ENCODE measurements around the gene TECPR2.

The TECPR2 gene

DNA sequence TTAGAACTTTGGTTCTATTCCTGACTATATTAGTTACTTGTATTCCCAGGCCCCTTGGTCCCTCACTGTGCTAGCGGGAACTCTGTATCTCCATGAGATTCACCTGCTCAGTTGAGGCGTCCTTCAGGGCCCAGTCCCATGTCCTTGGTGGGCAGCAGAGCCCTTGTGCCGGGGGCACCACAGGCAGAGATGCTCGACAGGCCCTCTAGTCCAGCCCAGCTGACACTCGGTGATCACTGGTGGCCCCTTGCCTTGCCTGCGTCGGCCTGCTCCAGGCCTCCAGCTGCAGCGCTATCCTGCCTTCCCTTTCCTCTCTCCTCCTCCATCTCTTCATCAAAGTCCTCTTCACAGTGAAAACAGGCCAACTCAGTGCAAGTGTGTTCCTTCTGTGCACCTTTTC, 76.8 kb downstream of the TECPR2 start:
- no peaks in the 10 kb centered on the region for H3K9me3 ChIP-seq (ENCODE audit: control insufficient read depth, insufficient read depth, low read length)
- H3K9ac ChIP-seq (ENCODE audit: low read depth, low read length): no peak overlapping the region
- no peak overlapping the region for H3K4me3 ChIP-seq (ENCODE audit: low read depth, low read length)
- H3K36me3 ChIP-seq (ENCODE audit: control insufficient read depth, insufficient read depth, low read length): peaks cover 14% of the 10 kb centered on the region
- H3K27me3 ChIP-seq (ENCODE audit: control insufficient read depth, insufficient read depth, low read length): no peaks in the 10 kb centered on the region
- H3K4me1 ChIP-seq (ENCODE audit: control insufficient read depth, insufficient read depth, low read length): no peaks in the 10 kb centered on the region

DNA sequence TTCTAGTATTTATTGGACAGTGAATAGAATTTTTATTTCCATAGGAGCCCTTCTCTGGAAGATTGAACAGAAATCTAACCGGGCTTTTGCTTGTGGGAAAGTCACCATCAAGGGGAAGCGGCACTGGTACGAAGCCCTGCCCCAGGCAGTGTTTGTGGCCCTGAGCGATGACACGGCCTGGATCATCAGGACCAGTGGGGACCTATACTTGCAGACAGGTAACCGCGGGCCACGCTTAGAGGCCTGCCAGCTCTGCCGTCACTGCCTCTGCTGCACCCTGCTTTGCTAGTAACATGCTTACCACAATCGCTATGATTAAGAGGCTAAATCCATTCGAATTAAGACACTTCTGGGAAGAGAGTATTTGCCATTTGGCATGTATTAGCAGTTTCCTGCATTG, 77.7 kb downstream of the TECPR2 start:
- Histone ChIP-seq H3K9ac (ENCODE audit: low read depth, low read length) (no peak overlapping the region), H3K4me1 (ENCODE audit: control insufficient read depth, insufficient read depth, low read length) (no peaks in the 10 kb centered on the region), H3K36me3 (ENCODE audit: control insufficient read depth, insufficient read depth, low read length) (peaks cover 20% of the 10 kb centered on the region), H3K27me3 (ENCODE audit: control insufficient read depth, insufficient read depth, low read length) (no peaks in the 10 kb centered on the region), H3K4me3 (ENCODE audit: low read depth, low read length) (no peak overlapping the region), H3K9me3 (ENCODE audit: control insufficient read depth, insufficient read depth, low read length) (no peaks in the 10 kb centered on the region)

DNA sequence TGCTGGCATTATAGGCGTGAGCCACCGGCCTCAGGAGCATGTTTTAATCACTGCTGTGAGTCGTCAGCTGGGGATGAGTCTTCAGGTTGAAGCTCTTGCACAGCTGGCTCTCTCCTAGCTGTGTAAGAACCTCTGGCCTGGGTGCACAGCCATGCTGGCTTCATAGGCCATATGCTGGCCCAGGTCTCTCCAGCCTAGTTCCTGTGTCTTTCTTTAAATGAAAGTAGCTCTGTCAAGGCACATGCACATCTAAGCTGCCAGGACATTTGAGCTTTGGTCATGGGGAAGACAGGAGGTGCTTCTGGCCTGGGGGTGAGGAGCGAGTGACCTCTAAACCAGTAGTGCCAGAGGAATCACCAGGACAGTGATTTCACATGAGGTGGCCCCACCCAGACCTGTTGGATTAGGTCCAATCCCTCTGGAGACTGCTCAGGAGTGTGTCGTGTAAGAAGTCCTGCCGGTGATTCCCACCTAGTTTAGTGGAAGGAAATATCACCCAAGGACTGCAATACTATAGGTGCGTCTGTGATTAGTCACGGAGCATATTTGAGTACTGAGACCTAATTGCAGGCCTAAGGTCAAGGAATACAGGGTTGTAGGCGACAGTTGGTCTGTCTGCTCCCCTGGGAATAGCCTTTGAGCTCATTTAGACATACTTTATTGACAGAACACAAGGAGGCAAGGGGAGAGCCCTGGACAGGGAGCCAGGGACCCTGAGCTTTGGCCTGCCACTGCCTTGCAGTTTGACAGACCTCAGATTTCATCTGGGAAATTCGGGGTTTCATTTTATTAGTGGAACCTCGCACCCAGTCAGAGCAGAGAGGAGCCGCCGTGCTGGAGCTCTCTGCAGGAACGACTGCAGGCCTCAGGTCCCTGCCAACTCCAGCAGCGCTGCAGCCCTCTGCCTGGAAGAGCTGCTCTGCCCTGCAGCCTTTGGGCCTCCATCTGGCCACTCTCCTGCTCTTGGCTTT, 79.8 kb downstream of the TECPR2 start:
- Histone ChIP-seq H3K4me3 (ENCODE audit: low read depth, low read length) (no peak overlapping the region), H3K4me1 (ENCODE audit: control insufficient read depth, insufficient read depth, low read length) (no peaks in the 10 kb centered on the region), H3K9me3 (ENCODE audit: control insufficient read depth, insufficient read depth, low read length) (no peaks in the 10 kb centered on the region), H3K36me3 (ENCODE audit: control insufficient read depth, insufficient read depth, low read length) (peaks cover 26% of the 10 kb centered on the region), H3K27me3 (ENCODE audit: control insufficient read depth, insufficient read depth, low read length) (no peaks in the 10 kb centered on the region), H3K9ac (ENCODE audit: low read depth, low read length) (no peak overlapping the region)

DNA sequence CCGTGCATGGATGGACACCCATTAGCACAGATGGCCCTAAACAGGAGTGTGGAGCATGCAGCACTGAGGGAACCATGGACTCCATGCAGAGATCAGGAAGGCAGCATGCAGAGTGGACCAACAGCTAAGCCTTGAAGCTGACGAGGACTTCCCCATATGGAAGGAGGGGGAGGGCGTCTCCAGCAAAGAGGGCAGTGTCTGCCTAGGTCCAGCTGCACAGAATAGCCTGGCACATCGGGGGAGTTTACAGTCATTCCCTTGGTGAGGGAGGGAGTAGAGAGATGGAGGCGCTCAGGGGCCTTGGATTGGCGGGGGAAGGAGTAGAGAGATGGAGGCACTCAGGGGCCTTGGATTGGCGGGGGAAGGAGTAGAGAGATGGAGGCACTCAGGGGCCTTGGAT, 82.3 kb downstream of the TECPR2 start:
- peaks cover 26% of the 10 kb centered on the region for H3K36me3 ChIP-seq (ENCODE audit: control insufficient read depth, insufficient read depth, low read length)
- H3K27me3 ChIP-seq (ENCODE audit: control insufficient read depth, insufficient read depth, low read length): no peaks in the 10 kb centered on the region

DNA sequence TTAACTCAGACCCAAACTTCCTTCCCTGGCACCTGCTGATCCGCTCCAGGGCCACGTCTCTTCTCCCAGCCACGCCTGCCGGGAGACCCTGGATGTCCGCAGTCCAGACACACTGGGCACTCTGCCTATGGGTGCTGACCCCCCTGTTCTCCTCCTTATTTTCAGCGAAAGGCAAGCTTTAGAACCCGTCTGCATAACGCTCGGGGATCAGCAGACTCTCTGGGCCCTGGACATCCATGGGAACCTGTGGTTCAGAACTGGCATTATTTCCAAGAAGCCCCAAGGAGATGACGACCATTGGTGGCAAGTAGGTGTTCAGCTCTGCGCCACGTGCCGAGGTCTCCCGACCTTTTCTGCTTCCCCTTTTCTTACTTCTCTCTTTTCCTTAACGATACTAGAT, 82.9 kb downstream of the TECPR2 start:
- H3K36me3 ChIP-seq (ENCODE audit: control insufficient read depth, insufficient read depth, low read length): peaks cover 31% of the 10 kb centered on the region
- no peaks in the 10 kb centered on the region for H3K9me3 ChIP-seq (ENCODE audit: control insufficient read depth, insufficient read depth, low read length)
- no peaks in the 10 kb centered on the region for H3K27me3 ChIP-seq (ENCODE audit: control insufficient read depth, insufficient read depth, low read length)
- H3K9ac ChIP-seq (ENCODE audit: low read depth, low read length): no peak overlapping the region
- H3K4me3 ChIP-seq (ENCODE audit: low read depth, low read length): no peak overlapping the region
- no peaks in the 10 kb centered on the region for H3K4me1 ChIP-seq (ENCODE audit: control insufficient read depth, insufficient read depth, low read length)

More for the DNA sequence above, 82.3 kb downstream of the TECPR2 start:
- H3K9me3 ChIP-seq (ENCODE audit: control insufficient read depth, insufficient read depth, low read length): no peaks in the 10 kb centered on the region
- H3K4me1 ChIP-seq (ENCODE audit: control insufficient read depth, insufficient read depth, low read length): no peaks in the 10 kb centered on the region
- no peak overlapping the region for H3K4me3 ChIP-seq (ENCODE audit: low read depth, low read length)
- H3K9ac ChIP-seq (ENCODE audit: low read depth, low read length): no peak overlapping the region

DNA sequence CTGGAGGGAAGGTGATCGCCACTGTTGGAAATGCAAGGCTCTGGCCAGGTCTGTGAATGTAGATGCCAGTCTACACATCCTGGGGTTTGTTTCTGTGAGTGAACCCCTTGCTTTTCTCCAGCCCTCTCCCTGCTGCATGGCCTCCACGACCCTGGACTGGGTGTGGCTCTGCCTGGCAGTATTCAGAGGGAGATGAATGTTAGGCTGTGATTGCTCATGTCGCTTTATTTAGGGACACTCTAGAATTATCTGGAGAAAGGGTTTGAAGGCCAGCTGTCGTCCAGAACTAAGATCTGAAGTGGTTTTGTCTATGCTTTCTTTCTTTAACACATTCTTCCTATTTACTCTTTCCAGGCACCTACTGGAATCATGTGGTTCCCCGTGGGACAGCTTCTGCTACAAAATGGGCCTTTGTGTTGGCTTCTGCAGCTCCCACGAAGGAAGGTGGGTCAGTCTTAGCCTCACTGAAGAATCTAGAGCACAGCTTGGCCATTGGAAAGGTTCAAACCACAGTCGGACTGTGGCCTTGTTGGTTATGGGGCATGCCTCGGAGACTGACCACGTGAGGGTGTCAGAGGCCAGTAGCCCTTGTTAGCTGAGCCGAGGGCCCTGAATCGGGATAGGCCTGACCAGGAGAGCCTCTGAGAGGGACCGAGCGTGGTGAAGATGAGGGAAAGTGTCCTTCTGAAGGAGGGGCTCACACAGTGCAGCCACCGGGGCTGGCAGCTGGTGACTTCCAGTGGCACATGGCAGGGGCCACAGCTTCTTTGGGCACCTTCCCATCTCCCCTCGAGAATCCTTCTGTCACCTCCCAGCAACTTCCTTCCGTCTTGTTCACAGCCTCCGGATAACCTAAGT, 87.7 kb downstream of the TECPR2 start:
- no peak overlapping the region for H3K4me3 ChIP-seq (ENCODE audit: low read depth, low read length)
- H3K9ac ChIP-seq (ENCODE audit: low read depth, low read length): no peak overlapping the region
- peaks cover 34% of the 10 kb centered on the region for H3K36me3 ChIP-seq (ENCODE audit: control insufficient read depth, insufficient read depth, low read length)
- H3K9me3 ChIP-seq (ENCODE audit: control insufficient read depth, insufficient read depth, low read length): no peaks in the 10 kb centered on the region
- H3K27me3 ChIP-seq (ENCODE audit: control insufficient read depth, insufficient read depth, low read length): no peaks in the 10 kb centered on the region
- H3K4me1 ChIP-seq (ENCODE audit: control insufficient read depth, insufficient read depth, low read length): no peaks in the 10 kb centered on the region

DNA sequence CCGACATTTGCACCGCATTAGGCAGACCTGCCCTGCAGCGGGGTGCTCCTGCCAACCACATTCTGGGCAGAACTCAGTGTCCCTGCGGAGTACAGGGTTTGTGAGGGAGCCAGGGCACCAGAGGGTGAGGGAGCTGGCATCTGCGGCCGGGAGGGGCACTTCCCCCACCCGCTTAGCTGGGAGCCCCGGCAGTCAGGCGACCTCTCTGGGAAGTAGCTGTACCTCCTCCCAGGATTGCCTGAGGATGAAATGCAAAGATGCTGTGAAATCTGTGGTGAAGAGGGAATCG, 88.3 kb downstream of the TECPR2 start:
- Histone ChIP-seq H3K27me3 (ENCODE audit: control insufficient read depth, insufficient read depth, low read length) (no peaks in the 10 kb centered on the region), H3K9ac (ENCODE audit: low read depth, low read length) (no peak overlapping the region), H3K4me1 (ENCODE audit: control insufficient read depth, insufficient read depth, low read length) (no peaks in the 10 kb centered on the region), H3K4me3 (ENCODE audit: low read depth, low read length) (no peak overlapping the region), H3K9me3 (ENCODE audit: control insufficient read depth, insufficient read depth, low read length) (no peaks in the 10 kb centered on the region), H3K36me3 (ENCODE audit: control insufficient read depth, insufficient read depth, low read length) (peaks cover 32% of the 10 kb centered on the region)

DNA sequence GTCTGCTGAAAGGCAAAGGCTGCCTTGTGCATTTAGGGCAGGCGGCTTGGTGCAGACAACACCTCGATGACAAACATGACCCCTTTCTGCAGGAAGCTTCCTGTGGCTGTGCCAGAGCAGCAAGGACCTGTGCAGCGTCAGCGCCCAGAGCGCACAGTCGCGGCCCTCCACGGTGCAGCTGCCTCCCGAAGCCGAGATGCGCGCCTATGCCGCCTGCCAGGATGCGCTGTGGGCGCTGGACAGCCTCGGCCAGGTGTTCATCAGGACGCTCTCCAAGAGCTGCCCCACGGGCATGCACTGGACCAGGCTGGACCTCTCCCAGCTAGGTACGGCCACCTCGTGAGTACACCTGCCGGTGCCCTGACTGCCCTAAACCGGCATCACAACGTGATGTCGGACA, 89.6 kb downstream of the TECPR2 start:
- H3K36me3 ChIP-seq (ENCODE audit: control insufficient read depth, insufficient read depth, low read length): peaks cover 28% of the 10 kb centered on the region
- H3K27me3 ChIP-seq (ENCODE audit: control insufficient read depth, insufficient read depth, low read length): no peaks in the 10 kb centered on the region

DNA sequence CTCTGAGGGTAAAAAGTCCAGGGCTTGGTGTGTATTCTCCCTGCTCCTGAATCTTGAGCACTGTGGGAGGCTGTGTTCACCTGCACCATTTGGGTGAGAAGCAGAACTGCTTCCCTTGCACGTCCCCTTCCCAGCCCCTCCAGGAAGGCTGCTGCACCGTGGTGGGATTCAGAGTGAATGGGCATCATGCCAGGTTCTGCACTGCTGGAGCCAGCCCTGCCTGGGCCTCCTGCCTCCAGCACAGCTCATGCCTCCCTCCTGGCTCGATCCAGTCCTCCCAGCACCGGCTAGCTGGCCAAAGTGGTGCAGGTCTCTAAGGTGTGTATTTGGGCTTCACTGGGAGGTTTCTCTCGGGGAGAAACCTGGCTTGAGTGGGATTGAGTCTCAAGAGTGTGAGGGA, 92.0 kb downstream of the TECPR2 start:
- Histone ChIP-seq H3K36me3 (ENCODE audit: control insufficient read depth, insufficient read depth, low read length) (peaks cover 28% of the 10 kb centered on the region), H3K9ac (ENCODE audit: low read depth, low read length) (no peak overlapping the region), H3K4me1 (ENCODE audit: control insufficient read depth, insufficient read depth, low read length) (no peaks in the 10 kb centered on the region), H3K4me3 (ENCODE audit: low read depth, low read length) (no peak overlapping the region), H3K9me3 (ENCODE audit: control insufficient read depth, insufficient read depth, low read length) (no peaks in the 10 kb centered on the region), H3K27me3 (ENCODE audit: control insufficient read depth, insufficient read depth, low read length) (no peaks in the 10 kb centered on the region)

More for the DNA sequence above, 89.6 kb downstream of the TECPR2 start:
- H3K9ac ChIP-seq (ENCODE audit: low read depth, low read length): no peak overlapping the region
- no peak overlapping the region for H3K4me3 ChIP-seq (ENCODE audit: low read depth, low read length)
- no peaks in the 10 kb centered on the region for H3K4me1 ChIP-seq (ENCODE audit: control insufficient read depth, insufficient read depth, low read length)
- H3K9me3 ChIP-seq (ENCODE audit: control insufficient read depth, insufficient read depth, low read length): no peaks in the 10 kb centered on the region

DNA sequence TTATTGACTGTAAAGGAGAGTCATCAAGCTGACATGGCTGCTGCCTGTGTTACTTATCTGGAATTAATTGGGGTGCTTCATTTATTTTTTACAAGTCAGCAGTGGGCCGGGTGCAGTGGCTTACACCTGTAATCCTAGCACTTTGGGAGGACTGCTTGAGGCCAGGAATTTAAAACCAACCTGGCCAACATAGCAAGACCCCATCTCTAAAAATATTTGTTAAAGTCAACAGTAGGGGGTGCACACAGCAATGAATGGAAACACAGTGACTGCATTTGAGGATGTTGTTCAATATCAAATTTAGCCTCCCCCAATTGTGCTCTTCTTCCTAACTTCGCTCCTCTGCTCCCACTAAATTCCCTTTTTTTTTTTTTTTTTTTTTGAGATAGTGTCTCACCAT, 94.8 kb downstream of the TECPR2 start:
- Histone ChIP-seq H3K9me3 (ENCODE audit: control insufficient read depth, insufficient read depth, low read length) (no peaks in the 10 kb centered on the region), H3K4me3 (ENCODE audit: low read depth, low read length) (no peak overlapping the region), H3K4me1 (ENCODE audit: control insufficient read depth, insufficient read depth, low read length) (no peaks in the 10 kb centered on the region), H3K36me3 (ENCODE audit: control insufficient read depth, insufficient read depth, low read length) (peaks cover 8% of the 10 kb centered on the region), H3K27me3 (ENCODE audit: control insufficient read depth, insufficient read depth, low read length) (no peaks in the 10 kb centered on the region), H3K9ac (ENCODE audit: low read depth, low read length) (no peak overlapping the region)

DNA sequence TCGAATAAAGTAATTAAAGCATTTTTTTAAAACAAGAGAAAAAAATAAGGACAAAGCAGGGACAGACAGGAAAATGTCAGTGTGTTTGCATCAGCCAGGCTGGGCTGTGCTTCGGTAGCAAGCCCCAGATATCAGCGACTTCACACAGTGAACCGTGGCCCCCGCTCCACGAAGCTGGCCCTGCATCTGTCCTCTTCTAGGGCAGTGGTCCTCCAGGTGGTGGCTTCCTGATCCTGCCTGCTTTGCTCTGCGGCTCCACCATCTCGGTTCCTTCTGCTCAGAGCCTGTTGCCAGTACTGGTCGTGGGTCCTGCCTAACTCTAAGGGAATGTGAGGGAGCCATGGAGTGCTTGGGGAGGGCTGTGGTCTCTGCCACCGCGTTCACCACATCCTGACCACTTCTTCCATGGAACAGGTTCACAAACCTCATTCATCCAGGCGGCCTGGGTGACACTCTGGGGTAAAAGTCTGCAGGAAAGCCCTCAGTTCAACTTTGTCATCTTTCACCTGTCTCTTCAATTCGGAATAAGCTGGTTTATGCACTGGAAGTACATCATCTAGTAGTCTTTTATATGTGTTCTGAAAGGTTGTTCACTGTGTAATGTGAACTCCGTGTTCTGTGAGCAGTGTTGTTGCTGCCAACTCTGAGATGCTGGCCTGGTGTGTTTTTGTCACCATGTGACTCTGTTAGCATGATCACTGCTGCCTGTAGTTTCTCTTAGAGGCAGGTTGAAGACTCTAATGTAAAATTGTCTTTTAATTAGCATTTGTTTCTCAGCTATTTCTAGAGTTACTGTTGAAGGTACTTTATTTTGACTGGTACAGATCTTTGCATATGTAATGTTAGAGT, 99.0 kb downstream of the TECPR2 start:
- Histone ChIP-seq H3K36me3 (ENCODE audit: control insufficient read depth, insufficient read depth, low read length) (peaks cover 2% of the 10 kb centered on the region), H3K9me3 (ENCODE audit: control insufficient read depth, insufficient read depth, low read length) (no peaks in the 10 kb centered on the region), H3K27me3 (ENCODE audit: control insufficient read depth, insufficient read depth, low read length) (no peaks in the 10 kb centered on the region), H3K4me1 (ENCODE audit: control insufficient read depth, insufficient read depth, low read length) (no peaks in the 10 kb centered on the region), H3K9ac (ENCODE audit: low read depth, low read length) (no peak overlapping the region), H3K4me3 (ENCODE audit: low read depth, low read length) (no peak overlapping the region)
